GM19043 (cell line): ENCODE data around the gene CABLES2.
A peak's percentile ranks its signal among the peaks of the same experiment; 100 is the strongest.

Experiments
- ATAC-seq: cut with Tn5 transposase; IDR thresholded peaks from one replicate; pipeline ENCODE4 v1.9.1; 2021; ENCODE audit warnings: low read depth; ENCODE audit not compliant: unreplicated experiment

The CABLES2 gene

GRCh38 chr20:62407221-62407992 is at the start of gene CABLES2:
Gene CABLES2, minus strand, starts transcription at chr20:62407285. Its CDS starts 9 bp downstream, at chr20:62407276.
- peak; percentile 87 for ATAC-seq

- ATAC-seq = no peak
These were observed 48.8 kb upstream of the CABLES2 start for GRCh38 chr20:62455929-62456328.

- no peak for ATAC-seq
These were observed 48.0 kb upstream of the CABLES2 start for GRCh38 chr20:62454904-62455636.

- ATAC-seq = no peak
These were observed 46.2 kb upstream of the CABLES2 start for GRCh38 chr20:62453186-62453808.

- no peak for ATAC-seq
These were observed 45.5 kb upstream of the CABLES2 start for GRCh38 chr20:62452475-62453095.

- no peak for ATAC-seq
These were observed 44.9 kb upstream of the CABLES2 start for GRCh38 chr20:62451970-62452369.

- no peak for ATAC-seq
These were observed 44.2 kb upstream of the CABLES2 start for GRCh38 chr20:62451156-62451767.

GRCh38 chr20:62449951-62450691 is 43.0 kb upstream of the CABLES2 start:
- no peak for ATAC-seq

GRCh38 chr20:62448788-62449187 is 41.7 kb upstream of the CABLES2 start:
- ATAC-seq = no peak

GRCh38 chr20:62448038-62448437 is 41.0 kb upstream of the CABLES2 start:
- ATAC-seq = no peak

GRCh38 chr20:62446888-62447869 is 40.1 kb upstream of the CABLES2 start:
- ATAC-seq = no peak

GRCh38 chr20:62446481-62446880 is 39.4 kb upstream of the CABLES2 start:
- ATAC-seq = no peak

- ATAC-seq = no peak
These were observed 38.7 kb upstream of the CABLES2 start for GRCh38 chr20:62445553-62446340.

GRCh38 chr20:62444286-62444685 is 37.2 kb upstream of the CABLES2 start:
- no peak for ATAC-seq

GRCh38 chr20:62441987-62442539 is 35.0 kb upstream of the CABLES2 start:
- no peak for ATAC-seq

- no peak for ATAC-seq
These were observed 32.1 kb upstream of the CABLES2 start for GRCh38 chr20:62439218-62439617.

- no peak for ATAC-seq
These were observed 30.8 kb upstream of the CABLES2 start for GRCh38 chr20:62437927-62438326.

GRCh38 chr20:62437496-62437895 is 30.4 kb upstream of the CABLES2 start:
- ATAC-seq = no peak
